OCI-LY1 (cell line): ENCODE data around the gene DCTN1.
A peak's percentile ranks its signal among the peaks of the same experiment; 100 is the strongest.

Experiments
- H2AFZ ChIP-seq: fragments of 200-600 bp; sonication (generic), shearing (Covaris generic); 2 replicates; pipeline ENCODE4 v1.6.0; 2014; ENCODE audit warnings: antibody characterized with exemption, mild to moderate bottlenecking, low read length
- H3F3A ChIP-seq: fragments of 200-600 bp; sonication (generic), shearing (Covaris generic); 2 replicates; pipeline ENCODE4 v1.6.0; 2014; ENCODE audit warnings: mild to moderate bottlenecking, antibody characterized with exemption, low read length, moderate library complexity; ENCODE audit not compliant: insufficient read depth
- H3K27ac ChIP-seq: fragments of 200-600 bp; sonication (generic); 2 replicates; pipeline ENCODE4 v1.5.1; 2014; ENCODE audit warnings: low read length, mixed run types, mild to moderate bottlenecking, low read depth; ENCODE audit not compliant: poor library complexity, severe bottlenecking
- H3K27me3 ChIP-seq: fragments of 200-600 bp; sonication (generic); 2 replicates; pipeline ENCODE4 v1.6.0; 2014; ENCODE audit warnings: antibody characterized with exemption, mild to moderate bottlenecking, low read length, moderate library complexity; ENCODE audit not compliant: insufficient read depth
- H3K36me3 ChIP-seq: fragments of 200-600 bp; sonication (generic); 2 replicates; pipeline ENCODE4 v1.6.1; 2014; ENCODE audit warnings: mild to moderate bottlenecking, antibody characterized with exemption, low read length, moderate library complexity, mixed read lengths; ENCODE audit not compliant: insufficient read depth
- H3K4me1 ChIP-seq: fragments of 200-600 bp; sonication (generic); 2 replicates; pipeline ENCODE4 v1.5.1; 2014; ENCODE audit warnings: mild to moderate bottlenecking, low read length, moderate library complexity; ENCODE audit not compliant: insufficient read depth, severe bottlenecking
- H3K4me2 ChIP-seq: fragments of 200-600 bp; sonication (generic), shearing (Covaris generic); 2 replicates; pipeline ENCODE4 v1.6.1; 2014; ENCODE audit warnings: low read length
- H3K4me3 ChIP-seq: fragments of 200-600 bp; sonication (generic); 2 replicates; pipeline ENCODE4 v1.5.1; 2014; ENCODE audit warnings: low read length, low read depth, mild to moderate bottlenecking, mixed read lengths; ENCODE audit not compliant: poor library complexity, severe bottlenecking
- H3K79me2 ChIP-seq: fragments of 200-600 bp; shearing (Covaris generic); 2 replicates; pipeline ENCODE4 v1.6.1; 2016; ENCODE audit warnings: mixed run types, low read length, mixed read lengths; ENCODE audit not compliant: insufficient read depth
- H3K9ac ChIP-seq: fragments of 200-600 bp; sonication (generic), shearing (Covaris generic); 2 replicates; pipeline ENCODE4 v1.6.1; 2014; ENCODE audit warnings: mild to moderate bottlenecking, low read length, mixed read lengths
- H3K9me2 ChIP-seq: fragments of 200-600 bp; sonication (generic), shearing (Covaris generic); 2 replicates; pipeline ENCODE4 v1.6.1; 2014; ENCODE audit warnings: low read depth, mild to moderate bottlenecking, low read length, mixed read lengths
- H3K9me3 ChIP-seq: fragments of 200-600 bp; shearing (Covaris generic); 2 replicates; pipeline ENCODE4 v1.6.1; 2014; ENCODE audit warnings: low read length, mixed read lengths
- H4K20me1 ChIP-seq: fragments of 200-600 bp; sonication (generic), shearing (Covaris generic); 2 replicates; pipeline ENCODE4 v1.6.0; 2016; ENCODE audit warnings: mild to moderate bottlenecking, low read length; ENCODE audit not compliant: insufficient read depth
- EZH2 ChIP-seq: fragments of 200-600 bp; sonication (generic), shearing (Covaris generic); IDR thresholded peaks from 2 replicates; pipeline ENCODE4 v1.8.0; 2017; ENCODE audit warnings: borderline replicate concordance, mixed run types, mild to moderate bottlenecking, antibody characterized with exemption, low read length, moderate library complexity, mixed read lengths
- TF ChIP-seq, protein P1 (sequence below): fragments of 200-600 bp; sonication (generic), shearing (Covaris generic); IDR thresholded peaks from 2 replicates; pipeline ENCODE4 v1.5.1; 2017; ENCODE audit warnings: mild to moderate bottlenecking, antibody characterized with exemption, low read length, moderate library complexity, mixed read lengths

Gene DCTN1

GRCh38 chr2:74379851-74380789 is at the start of gene DCTN1:
Gene DCTN1 (minus strand): TSS chr2:74380311. CDS start chr2:74380037, 274 bp downstream.
- H3K4me2 ChIP-seq, result peak within 1 kb of the TSS; percentile 64
- no peaks in the 10 kb centered on the region for H3F3A ChIP-seq

GRCh38 chr2:74428675-74429074 is 48.6 kb upstream of the DCTN1 start:
- no peak overlapping the region for H3K9ac ChIP-seq
- no peaks in the 10 kb centered on the region for H3K9me3 ChIP-seq
- no peak overlapping the region for H2AFZ ChIP-seq
- H3K9me2 ChIP-seq, result no peaks in the 10 kb centered on the region
- no peaks in the 10 kb centered on the region for H4K20me1 ChIP-seq
- no peaks in the 10 kb centered on the region for H3K79me2 ChIP-seq
- no peak overlapping the region for H3K27ac ChIP-seq
- 0 out of 2 replicates have a peak, but pooled peaks cover 4% of the 10 kb centered on the region for H3K27me3 ChIP-seq
- H3K4me1 ChIP-seq, result no peaks in the 10 kb centered on the region
- H3K4me2 ChIP-seq, result no peak overlapping the region
- TF ChIP-seq, protein P1, sequence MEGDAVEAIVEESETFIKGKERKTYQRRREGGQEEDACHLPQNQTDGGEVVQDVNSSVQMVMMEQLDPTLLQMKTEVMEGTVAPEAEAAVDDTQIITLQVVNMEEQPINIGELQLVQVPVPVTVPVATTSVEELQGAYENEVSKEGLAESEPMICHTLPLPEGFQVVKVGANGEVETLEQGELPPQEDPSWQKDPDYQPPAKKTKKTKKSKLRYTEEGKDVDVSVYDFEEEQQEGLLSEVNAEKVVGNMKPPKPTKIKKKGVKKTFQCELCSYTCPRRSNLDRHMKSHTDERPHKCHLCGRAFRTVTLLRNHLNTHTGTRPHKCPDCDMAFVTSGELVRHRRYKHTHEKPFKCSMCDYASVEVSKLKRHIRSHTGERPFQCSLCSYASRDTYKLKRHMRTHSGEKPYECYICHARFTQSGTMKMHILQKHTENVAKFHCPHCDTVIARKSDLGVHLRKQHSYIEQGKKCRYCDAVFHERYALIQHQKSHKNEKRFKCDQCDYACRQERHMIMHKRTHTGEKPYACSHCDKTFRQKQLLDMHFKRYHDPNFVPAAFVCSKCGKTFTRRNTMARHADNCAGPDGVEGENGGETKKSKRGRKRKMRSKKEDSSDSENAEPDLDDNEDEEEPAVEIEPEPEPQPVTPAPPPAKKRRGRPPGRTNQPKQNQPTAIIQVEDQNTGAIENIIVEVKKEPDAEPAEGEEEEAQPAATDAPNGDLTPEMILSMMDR, result no peak
- no peak for TF ChIP-seq EZH2
- H3K36me3 ChIP-seq, result no peaks in the 10 kb centered on the region
- H3F3A ChIP-seq, result no peaks in the 10 kb centered on the region
- H3K4me3 ChIP-seq, result no peak overlapping the region

More at GRCh38 chr2:74379851-74380789, at the start of gene DCTN1:
- Histone ChIP-seq H3K27ac (no peak within 1 kb of the TSS), H3K79me2 (no peaks in the 10 kb centered on the region), H3K4me3 (peak within 1 kb of the TSS; percentile 47), H3K9me3 (no peaks in the 10 kb centered on the region), H3K9me2 (no peaks in the 10 kb centered on the region), H3K36me3 (peaks cover 26% of the 10 kb centered on the region; the same call in 1 of the 2 replicates), H4K20me1 (no peaks in the 10 kb centered on the region), H2AFZ (no peak within 1 kb of the TSS), H3K9ac (peak within 1 kb of the TSS; percentile 55; the same call in 1 of the 2 replicates), H3K4me1 (peaks cover 17% of the 10 kb centered on the region), H3K27me3 (no peaks in the 10 kb centered on the region)
- TF ChIP-seq, protein P1, result no peak
- no peak for TF ChIP-seq EZH2

- no peaks in the 10 kb centered on the region for H3K4me1 ChIP-seq
- TF ChIP-seq, protein P1, result no peak
- TF ChIP-seq EZH2, result no peak
- no peaks in the 10 kb centered on the region for H4K20me1 ChIP-seq
- no peaks in the 10 kb centered on the region for H3K9me3 ChIP-seq
- H3K9me2 ChIP-seq, result no peaks in the 10 kb centered on the region
- no peaks in the 10 kb centered on the region for H3F3A ChIP-seq
- H2AFZ ChIP-seq, result no peak overlapping the region
- H3K4me3 ChIP-seq, result no peak overlapping the region
- H3K9ac ChIP-seq, result no peak overlapping the region
- H3K27me3 ChIP-seq, result 0 out of 2 replicates have a peak, but pooled peaks cover 2% of the 10 kb centered on the region
- no peaks in the 10 kb centered on the region for H3K79me2 ChIP-seq
- no peak overlapping the region for H3K27ac ChIP-seq
- H3K4me2 ChIP-seq, result no peak overlapping the region
- no peaks in the 10 kb centered on the region for H3K36me3 ChIP-seq
Observed at GRCh38 chr2:74427551-74427950, 47.4 kb upstream of the DCTN1 start.
